ENCODE results near the gene SLC48A1. TPM values are rescaled to one million over a fixed set of nuclear protein-coding genes. Genes with fewer than 3 reads are reported as not detected.

Gene SLC48A1
- total RNA-seq, 1 experiment from 2014 or later = 37.5 TPM

- no peaks in the 10 kb centered on the region for H3K27me3 ChIP-seq (replicated peaks; ENCODE audit: control insufficient read depth, insufficient read depth, low read length)
- Mint-ChIP-seq H3K4me3 (ENCODE audit: unreplicated experiment) (no peak overlapping the region), H3K36me3 (ENCODE audit: insufficient read depth, unreplicated experiment) (no peaks in the 10 kb centered on the region), H3K27ac (ENCODE audit: unreplicated experiment) (no peak overlapping the region), H3K4me1 (ENCODE audit: low read depth, unreplicated experiment) (peaks cover 18% of the 10 kb centered on the region), H3K27me3 (ENCODE audit: insufficient read depth, unreplicated experiment) (no peaks in the 10 kb centered on the region), H3K9me3 (ENCODE audit: unreplicated experiment) (no peaks in the 10 kb centered on the region)
- TF ChIP-seq CTCF (IDR thresholded peaks at IDR 0.05; ENCODE audit: insufficient read depth in 1 of 2, low read depth in 1 of 2, low read length in 1 of 2, severe bottlenecking in 1 of 2, unreplicated experiment in 1 of 2) = peak; percentile 94 to 99
- DNase-seq = peak; percentile 74 to 86
- ChIA-PET CTCF (interaction anchor here (0.8 to 6.1 kb wide), 11 partner anchors 9 to 163 kb away, joined by 3 to 171 read pairs (median 14); partner anchors contain the start of genes RAPGEF3, RPAP3, SLC48A1 and VDR), POLR2A (interaction anchor here (1.1 kb wide), 1 partner anchor 26 kb away, joined by 3 read pairs; no protein-coding TSS in a partner anchor)
- BruUV-seq (replicated peaks) = no TSS peak
- H3K4me1 ChIP-seq = peaks cover 5% of the 10 kb centered on the region; the same call in 1 of the 2 replicates
- no peak overlapping the region for H3K4me3 ChIP-seq (ENCODE audit: low read depth, low read length)
- no peaks in the 10 kb centered on the region for H3K36me3 ChIP-seq (ENCODE audit: control insufficient read depth, insufficient read depth, low read length)
- intact Hi-C loops (cut with micrococcal nuclease; ENCODE audit: unreplicated experiment) = no loop called here
- no peaks in the 10 kb centered on the region for H3K9me3 ChIP-seq
These were observed 30.7 kb upstream of the SLC48A1 start for GRCh38 chr12:47742253-47742825.

GRCh38 chr12:47743311-47743860, 29.7 kb upstream of the SLC48A1 start:
- intact Hi-C loops (cut with micrococcal nuclease; ENCODE audit: unreplicated experiment) = no loop called here
- H3K27me3 ChIP-seq (replicated peaks; ENCODE audit: control insufficient read depth, insufficient read depth, low read length) = no peaks in the 10 kb centered on the region
- Mint-ChIP-seq H3K4me3 (ENCODE audit: unreplicated experiment) (peak overlapping the region; percentile 63), H3K9me3 (ENCODE audit: unreplicated experiment) (no peaks in the 10 kb centered on the region), H3K27me3 (ENCODE audit: insufficient read depth, unreplicated experiment) (no peaks in the 10 kb centered on the region), H3K36me3 (ENCODE audit: insufficient read depth, unreplicated experiment) (no peaks in the 10 kb centered on the region), H3K27ac (ENCODE audit: unreplicated experiment) (peak overlapping the region; percentile 60), H3K4me1 (ENCODE audit: low read depth, unreplicated experiment) (peaks cover 18% of the 10 kb centered on the region)
- DNase-seq = no peak
- TF ChIP-seq CTCF (IDR thresholded peaks at IDR 0.05; ENCODE audit: insufficient read depth in 1 of 2, low read depth in 1 of 2, low read length in 1 of 2, severe bottlenecking in 1 of 2, unreplicated experiment in 1 of 2) = no peak
- no peak overlapping the region for H3K4me3 ChIP-seq (ENCODE audit: low read depth, low read length)
- BruUV-seq (replicated peaks) = no TSS peak
- no peaks in the 10 kb centered on the region for H3K9me3 ChIP-seq
- peaks cover 5% of the 10 kb centered on the region; the same call in 1 of the 2 replicates for H3K4me1 ChIP-seq
- POLR2A ChIA-PET = interaction anchor here (1.0 kb wide), 1 partner anchor 14 kb away, joined by 3 read pairs; no protein-coding TSS in a partner anchor
- H3K36me3 ChIP-seq (ENCODE audit: control insufficient read depth, insufficient read depth, low read length) = no peaks in the 10 kb centered on the region
- CTCF ChIA-PET = interaction anchor here (0.9 to 6.1 kb wide), 17 partner anchors 10 to 206 kb away, joined by 3 to 171 read pairs (median 7); partner anchors contain the start of genes RAPGEF3, RPAP3, SLC48A1 and VDR

- peak; percentile 92 to 98 for TF ChIP-seq CTCF (IDR thresholded peaks at IDR 0.05; ENCODE audit: insufficient read depth in 1 of 2, low read depth in 1 of 2, low read length in 1 of 2, severe bottlenecking in 1 of 2, unreplicated experiment in 1 of 2)
- Mint-ChIP-seq H3K9me3 (ENCODE audit: unreplicated experiment) (no peaks in the 10 kb centered on the region), H3K36me3 (ENCODE audit: insufficient read depth, unreplicated experiment) (no peaks in the 10 kb centered on the region), H3K27ac (ENCODE audit: unreplicated experiment) (no peak overlapping the region), H3K4me3 (ENCODE audit: unreplicated experiment) (peak overlapping the region; percentile 63), H3K4me1 (ENCODE audit: low read depth, unreplicated experiment) (peaks cover 18% of the 10 kb centered on the region), H3K27me3 (ENCODE audit: insufficient read depth, unreplicated experiment) (no peaks in the 10 kb centered on the region)
- DNase-seq = peak; percentile 91 to 93
- ChIA-PET POLR2A (interaction anchor here (0.5 to 1.0 kb wide), 2 partner anchors 13 to 14 kb away, joined by 3 read pairs; no protein-coding TSS in a partner anchor), CTCF (interaction anchor here (0.6 to 6.1 kb wide), 18 partner anchors 11 to 439 kb away, joined by 3 to 171 read pairs (median 6); partner anchors contain the start of genes RAPGEF3, RPAP3, SLC48A1 and VDR)
- Histone ChIP-seq H3K9me3 (no peaks in the 10 kb centered on the region), H3K36me3 (ENCODE audit: control insufficient read depth, insufficient read depth, low read length) (no peaks in the 10 kb centered on the region), H3K4me1 (peaks cover 5% of the 10 kb centered on the region; the same call in 1 of the 2 replicates), H3K4me3 (ENCODE audit: low read depth, low read length) (no peak overlapping the region), H3K27me3 (replicated peaks; ENCODE audit: control insufficient read depth, insufficient read depth, low read length) (no peaks in the 10 kb centered on the region)
- intact Hi-C loops (cut with micrococcal nuclease; ENCODE audit: unreplicated experiment) = loop anchor here (1.0 kb wide), 5 partner anchors 15 to 94 kb away; no protein-coding TSS in a partner anchor
- no TSS peak for BruUV-seq (replicated peaks)
These were observed 28.9 kb upstream of the SLC48A1 start for GRCh38 chr12:47744005-47744651.

All from Caco-2 (cell line).